Activated CD4-positive, alpha-beta T cell treated with anti-CD3 and anti-CD28 coated beads for 1 hour (primary cell): ENCODE measurements around the gene TSG101.

Experiments
- DNase-seq: peaks from one replicate; pipeline ENCODE4 v3.0.0-alpha.2; 2020

Gene TSG101

GRCh38 chr11:18526521-18527296 lies at the start of gene TSG101:
TSG101 (minus strand) TSS chr11:18526942; CDS start chr11:18526816, 126 bp downstream.
- peak; percentile 85 for DNase-seq

- no peak for DNase-seq
Observed at GRCh38 chr11:18575361-18575760, 48.6 kb upstream of the TSG101 start.

GRCh38 chr11:18567081-18567480 lies 40.3 kb upstream of the TSG101 start:
- DNase-seq = no peak

- DNase-seq = no peak
Observed at GRCh38 chr11:18566406-18566805, 39.7 kb upstream of the TSG101 start.

GRCh38 chr11:18564149-18564548 lies 37.4 kb upstream of the TSG101 start:
- no peak for DNase-seq

- no peak for DNase-seq
Observed at GRCh38 chr11:18563090-18563730, 36.5 kb upstream of the TSG101 start.

- no peak for DNase-seq
Observed at GRCh38 chr11:18548001-18548400, 21.3 kb upstream of the TSG101 start.

- no peak for DNase-seq
Observed at GRCh38 chr11:18540207-18541009, 13.7 kb upstream of the TSG101 start.

- no peak for DNase-seq
Observed at GRCh38 chr11:18536209-18536608, 9.5 kb upstream of the TSG101 start.

GRCh38 chr11:18534245-18534644 lies 7.5 kb upstream of the TSG101 start:
- DNase-seq = no peak

GRCh38 chr11:18533365-18533764 lies 6.6 kb upstream of the TSG101 start:
- DNase-seq = no peak

GRCh38 chr11:18527512-18527911 lies 770 bp upstream of the TSG101 start:
- DNase-seq = no peak

GRCh38 chr11:18526130-18526520 lies 617 bp downstream of the TSG101 start:
- DNase-seq = no peak

- no peak for DNase-seq
Observed at GRCh38 chr11:18524248-18524647, 2.5 kb downstream of the TSG101 start.

- no peak for DNase-seq
Observed at GRCh38 chr11:18523084-18523483, 3.7 kb downstream of the TSG101 start.

GRCh38 chr11:18522388-18522787 lies 4.4 kb downstream of the TSG101 start:
- DNase-seq = no peak

GRCh38 chr11:18521122-18521521 lies 5.6 kb downstream of the TSG101 start:
- no peak for DNase-seq

- DNase-seq = no peak
Observed at GRCh38 chr11:18502352-18502751, 24.4 kb downstream of the TSG101 start.

- no peak for DNase-seq
Observed at GRCh38 chr11:18501629-18502028, 25.1 kb downstream of the TSG101 start.

GRCh38 chr11:18498039-18498438 lies 28.7 kb downstream of the TSG101 start:
- DNase-seq = no peak

GRCh38 chr11:18495703-18496102 lies 31.0 kb downstream of the TSG101 start:
- no peak for DNase-seq

GRCh38 chr11:18495271-18495670 lies 31.5 kb downstream of the TSG101 start:
- no peak for DNase-seq

- no peak for DNase-seq
Observed at GRCh38 chr11:18493310-18493709, 33.4 kb downstream of the TSG101 start.

GRCh38 chr11:18492888-18493287 lies 33.9 kb downstream of the TSG101 start:
- DNase-seq = no peak
